ENCODE results near the gene MLF2. TPM values are rescaled to one million over a fixed set of nuclear protein-coding genes. Genes with fewer than 3 reads are reported as not detected.

The MLF2 gene
- polyA plus RNA-seq, 1 donor, result 187 TPM

Other genes with a start within 250 kb of the MLF2 start
- gene GAPDH, start 218.6 kb downstream of the MLF2 start, polyA plus RNA-seq (ENCODE audit: insufficient read length), result 1,959 TPM
- 14.5 TPM for gene IFFO1, start 197.1 kb downstream of the MLF2 start, polyA plus RNA-seq (ENCODE audit: insufficient read length)
- gene NOP2, start 184.8 kb downstream of the MLF2 start, polyA plus RNA-seq (ENCODE audit: insufficient read length), result 33.4 TPM
- 328 TPM for gene CHD4, start 145.8 kb downstream of the MLF2 start, polyA plus RNA-seq (ENCODE audit: insufficient read length)
- gene LPAR5, start 117.2 kb downstream of the MLF2 start, polyA plus RNA-seq (ENCODE audit: insufficient read length), result 0.91 TPM
- 6.0 TPM for gene ACRBP, start 105.7 kb downstream of the MLF2 start, polyA plus RNA-seq (ENCODE audit: insufficient read length)
- 109 TPM for gene ING4, start 90.0 kb downstream of the MLF2 start, polyA plus RNA-seq (ENCODE audit: insufficient read length)
- gene ZNF384, start 63.8 kb downstream of the MLF2 start, polyA plus RNA-seq (ENCODE audit: insufficient read length), result 98.0 TPM
- 12.1 TPM for gene PIANP, start 52.3 kb downstream of the MLF2 start, polyA plus RNA-seq (ENCODE audit: insufficient read length)
- gene COPS7A, start 29.1 kb downstream of the MLF2 start, polyA plus RNA-seq (ENCODE audit: insufficient read length), result 61.9 TPM
- 460 TPM for gene PTMS, start 13.2 kb upstream of the MLF2 start, polyA plus RNA-seq (ENCODE audit: insufficient read length)
- 1.9 TPM for gene LAG3, start 19.4 kb upstream of the MLF2 start, polyA plus RNA-seq (ENCODE audit: insufficient read length)
- 25.5 TPM for gene CD4, start 36.4 kb upstream of the MLF2 start, polyA plus RNA-seq (ENCODE audit: insufficient read length)
- 25.8 TPM for gene GPR162, start 68.7 kb upstream of the MLF2 start, polyA plus RNA-seq (ENCODE audit: insufficient read length)
- 29.9 TPM for gene P3H3, start 75.3 kb upstream of the MLF2 start, polyA plus RNA-seq (ENCODE audit: insufficient read length)
- 13.3 TPM for gene GNB3, start 87.8 kb upstream of the MLF2 start, polyA plus RNA-seq (ENCODE audit: insufficient read length)
- 42.7 TPM for gene CDCA3, start 98.1 kb upstream of the MLF2 start, polyA plus RNA-seq (ENCODE audit: insufficient read length)
- gene USP5, start 99.0 kb upstream of the MLF2 start, polyA plus RNA-seq (ENCODE audit: insufficient read length), result 58.3 TPM
- gene TPI1, start 114.4 kb upstream of the MLF2 start, polyA plus RNA-seq (ENCODE audit: insufficient read length), result 515 TPM
- 9.2 TPM for gene SPSB2, start 120.2 kb upstream of the MLF2 start, polyA plus RNA-seq (ENCODE audit: insufficient read length)
- gene LRRC23, start 151.7 kb upstream of the MLF2 start, polyA plus RNA-seq (ENCODE audit: insufficient read length), result 20.2 TPM
- gene ENO2, start 161.4 kb upstream of the MLF2 start, polyA plus RNA-seq (ENCODE audit: insufficient read length), result 14.8 TPM
- 109 TPM for gene ATN1, start 174.8 kb upstream of the MLF2 start, polyA plus RNA-seq (ENCODE audit: insufficient read length)
- not detected for gene RNU7-1, start 190.7 kb upstream of the MLF2 start, polyA plus RNA-seq (ENCODE audit: insufficient read length)
- gene C12orf57, start 190.9 kb upstream of the MLF2 start, polyA plus RNA-seq (ENCODE audit: insufficient read length), result 118 TPM
- gene PTPN6, start 198.2 kb upstream of the MLF2 start, polyA plus RNA-seq (ENCODE audit: insufficient read length), result 21.9 TPM
- 236 TPM for gene PHB2, start 217.5 kb upstream of the MLF2 start, polyA plus RNA-seq (ENCODE audit: insufficient read length)
- 51.1 TPM for gene EMG1, start 217.8 kb upstream of the MLF2 start, polyA plus RNA-seq (ENCODE audit: insufficient read length)

Data from left kidney (tissue), 1 donor.